Measurements from ENCODE around the gene HECTD4.

Gene HECTD4

GRCh38 chr12:112194601-112195247, 187.5 kb downstream of the HECTD4 start:
- peaks cover 44% of the 10 kb centered on the region for H3K36me3 Mint-ChIP-seq
- no peaks in the 10 kb centered on the region for H3K27me3 Mint-ChIP-seq
- no peak overlapping the region for H3K27ac Mint-ChIP-seq
- DNase-seq, result no peak
- no peak overlapping the region for H3K4me3 Mint-ChIP-seq
- no peaks in the 10 kb centered on the region for H3K4me1 Mint-ChIP-seq
- CTCF ChIA-PET, result interaction anchor here (5.7 kb wide), 1 partner anchor 192 kb away, joined by 60 read pairs; no protein-coding TSS in a partner anchor
- H3K9me3 Mint-ChIP-seq, result no peaks in the 10 kb centered on the region

- Mint-ChIP-seq H3K27ac (no peak overlapping the region), H3K4me3 (no peak overlapping the region), H3K27me3 (no peaks in the 10 kb centered on the region), H3K9me3 (no peaks in the 10 kb centered on the region), H3K4me1 (no peaks in the 10 kb centered on the region), H3K36me3 (peaks cover 37% of the 10 kb centered on the region)
- CTCF ChIA-PET, result interaction anchor here (0.9 to 1.8 kb wide), 2 partner anchors 179 to 195 kb away, joined by 3 read pairs; no protein-coding TSS in a partner anchor
- no peak for DNase-seq
These were observed 189.8 kb downstream of the HECTD4 start for GRCh38 chr12:112192475-112192874.

- no peaks in the 10 kb centered on the region for H3K9me3 Mint-ChIP-seq
- H3K36me3 Mint-ChIP-seq, result peaks cover 34% of the 10 kb centered on the region
- no peak for DNase-seq
- no peak overlapping the region for H3K4me3 Mint-ChIP-seq
- H3K27me3 Mint-ChIP-seq, result no peaks in the 10 kb centered on the region
- peak overlapping the region; percentile 33 for H3K27ac Mint-ChIP-seq
- CTCF ChIA-PET, result interaction anchor here (0.9 kb wide), 1 partner anchor 195 kb away, joined by 3 read pairs; no protein-coding TSS in a partner anchor
- no peaks in the 10 kb centered on the region for H3K4me1 Mint-ChIP-seq
These were observed 190.3 kb downstream of the HECTD4 start for GRCh38 chr12:112191840-112192321.

- no peak for DNase-seq
- H3K4me3 Mint-ChIP-seq, result no peak overlapping the region
- H3K27me3 Mint-ChIP-seq, result no peaks in the 10 kb centered on the region
- H3K9me3 Mint-ChIP-seq, result no peaks in the 10 kb centered on the region
- no peak overlapping the region for H3K27ac Mint-ChIP-seq
- no peaks in the 10 kb centered on the region for H3K4me1 Mint-ChIP-seq
- peaks cover 34% of the 10 kb centered on the region for H3K36me3 Mint-ChIP-seq
- CTCF ChIA-PET, result no interaction called here
These were observed 191.0 kb downstream of the HECTD4 start for GRCh38 chr12:112191201-112191600.

- Mint-ChIP-seq H3K36me3 (peaks cover 35% of the 10 kb centered on the region), H3K4me3 (no peak overlapping the region), H3K27me3 (no peaks in the 10 kb centered on the region), H3K4me1 (no peaks in the 10 kb centered on the region), H3K9me3 (no peaks in the 10 kb centered on the region), H3K27ac (no peak overlapping the region)
- DNase-seq, result no peak
- CTCF ChIA-PET, result interaction anchor here (1.3 kb wide), 1 partner anchor 8 kb away, joined by 3 read pairs; no protein-coding TSS in a partner anchor
These were observed 191.8 kb downstream of the HECTD4 start for GRCh38 chr12:112190231-112191025.

- CTCF ChIA-PET, result no interaction called here
These were observed 194.0 kb downstream of the HECTD4 start for GRCh38 chr12:112188130-112188830.

GRCh38 chr12:112185093-112185923, 196.9 kb downstream of the HECTD4 start:
- no peaks in the 10 kb centered on the region for H3K9me3 Mint-ChIP-seq
- H3K36me3 Mint-ChIP-seq, result peaks cover 11% of the 10 kb centered on the region
- H3K27ac Mint-ChIP-seq, result no peak overlapping the region
- H3K4me1 Mint-ChIP-seq, result peaks cover 10% of the 10 kb centered on the region
- H3K27me3 Mint-ChIP-seq, result no peaks in the 10 kb centered on the region
- CTCF ChIA-PET, result interaction anchor here (0.6 to 0.8 kb wide), 2 partner anchors 13 to 120 kb away, joined by 3 read pairs; no protein-coding TSS in a partner anchor
- H3K4me3 Mint-ChIP-seq, result no peak overlapping the region
- no peak for DNase-seq

More at GRCh38 chr12:112188130-112188830, 194.0 kb downstream of the HECTD4 start:
- no peak overlapping the region for H3K4me3 Mint-ChIP-seq
- H3K27ac Mint-ChIP-seq, result no peak overlapping the region
- DNase-seq, result no peak
- no peaks in the 10 kb centered on the region for H3K9me3 Mint-ChIP-seq
- no peaks in the 10 kb centered on the region for H3K27me3 Mint-ChIP-seq
- H3K36me3 Mint-ChIP-seq, result peaks cover 31% of the 10 kb centered on the region
- peaks cover 6% of the 10 kb centered on the region for H3K4me1 Mint-ChIP-seq

- H3K4me3 Mint-ChIP-seq, result no peak overlapping the region
- DNase-seq, result no peak
- CTCF ChIA-PET, result no interaction called here
These were observed 198.0 kb downstream of the HECTD4 start for GRCh38 chr12:112184056-112184887.

GRCh38 chr12:112183141-112184021, 198.8 kb downstream of the HECTD4 start:
- H3K4me3 Mint-ChIP-seq, result no peak overlapping the region
- no peaks in the 10 kb centered on the region for H3K9me3 Mint-ChIP-seq
- H3K4me1 Mint-ChIP-seq, result peaks cover 10% of the 10 kb centered on the region
- CTCF ChIA-PET, result no interaction called here
- H3K36me3 Mint-ChIP-seq, result peaks cover 12% of the 10 kb centered on the region
- no peak for DNase-seq
- no peaks in the 10 kb centered on the region for H3K27me3 Mint-ChIP-seq
- peak overlapping the region; percentile 26 for H3K27ac Mint-ChIP-seq

More at GRCh38 chr12:112184056-112184887, 198.0 kb downstream of the HECTD4 start:
- Mint-ChIP-seq H3K4me1 (peaks cover 10% of the 10 kb centered on the region), H3K9me3 (no peaks in the 10 kb centered on the region), H3K27ac (no peak overlapping the region), H3K36me3 (peaks cover 8% of the 10 kb centered on the region), H3K27me3 (no peaks in the 10 kb centered on the region)

GRCh38 chr12:112182499-112182898, 199.7 kb downstream of the HECTD4 start:
- Mint-ChIP-seq H3K27ac (no peak overlapping the region), H3K27me3 (no peaks in the 10 kb centered on the region)
- DNase-seq, result no peak

GRCh38 chr12:112180422-112180821, 201.8 kb downstream of the HECTD4 start:
- Mint-ChIP-seq H3K4me1 (peaks cover 10% of the 10 kb centered on the region), H3K36me3 (peaks cover 23% of the 10 kb centered on the region), H3K27ac (no peak overlapping the region), H3K9me3 (no peaks in the 10 kb centered on the region), H3K27me3 (no peaks in the 10 kb centered on the region), H3K4me3 (no peak overlapping the region)
- CTCF ChIA-PET, result no interaction called here
- no peak for DNase-seq

More at GRCh38 chr12:112182499-112182898, 199.7 kb downstream of the HECTD4 start:
- CTCF ChIA-PET, result no interaction called here
- Mint-ChIP-seq H3K4me3 (no peak overlapping the region), H3K4me1 (peaks cover 10% of the 10 kb centered on the region), H3K36me3 (peaks cover 12% of the 10 kb centered on the region), H3K9me3 (no peaks in the 10 kb centered on the region)

- H3K4me1 Mint-ChIP-seq, result peaks cover 10% of the 10 kb centered on the region
- H3K27me3 Mint-ChIP-seq, result no peaks in the 10 kb centered on the region
- peaks cover 27% of the 10 kb centered on the region for H3K36me3 Mint-ChIP-seq
- no peaks in the 10 kb centered on the region for H3K9me3 Mint-ChIP-seq
- no peak overlapping the region for H3K4me3 Mint-ChIP-seq
- peak overlapping the region; percentile 19 for H3K27ac Mint-ChIP-seq
- no peak for DNase-seq
- CTCF ChIA-PET, result no interaction called here
These were observed 202.3 kb downstream of the HECTD4 start for GRCh38 chr12:112179916-112180315.

Measured in activated naive CD4-positive, alpha-beta T cell treated with anti-CD3 and anti-CD28 coated beads, Interleukin-2, amount 10 ng/mL, durations not matched to agents 7 days and 5 days (primary cell).